Skeletal muscle tissue (tissue), 4 donors: Measurements from ENCODE around the gene NPFFR1. TPM values are rescaled to one million over a fixed set of nuclear protein-coding genes. Genes with fewer than 3 reads are reported as not detected.
"Not testable (repeated sequence)": the region's sequence is repeated elsewhere in the genome, so short reads cannot be mapped to it uniquely, and the experiment has no call there.

Source experiments
- H3K27ac ChIP-seq: one replicate; pipeline ENCODE4 v1.7.0; 2013; ENCODE audit warnings: mild to moderate bottlenecking, low read depth, low read length, inconsistent platforms
- H3K27me3 ChIP-seq, 3 donors: one replicate each; pipeline ENCODE4 v1.7.0; 2013; ENCODE audit warnings: low read length in 3 of 3; ENCODE audit not compliant: control insufficient read depth in 3 of 3, insufficient read depth in 3 of 3
- H3K36me3 ChIP-seq, 3 donors: one replicate each; pipeline ENCODE4 v1.7.0; 2013; ENCODE audit warnings: low read length in 3 of 3; ENCODE audit not compliant: control insufficient read depth in 3 of 3, insufficient read depth in 3 of 3
- H3K4me1 ChIP-seq, 3 donors: one replicate each; pipeline ENCODE4 v1.7.0; 2013; ENCODE audit warnings: low read length in 3 of 3, mild to moderate bottlenecking in 3 of 3; ENCODE audit not compliant: control insufficient read depth in 3 of 3, insufficient read depth in 3 of 3
- H3K4me3 ChIP-seq, 3 donors: one replicate each; pipeline ENCODE4 v1.7.0; 2013; ENCODE audit warnings: low read length in 3 of 3
- H3K9ac ChIP-seq, 3 donors: one replicate each; pipeline ENCODE4 v1.7.0; 2013; ENCODE audit warnings: low read length in 3 of 3, mild to moderate bottlenecking in 3 of 3, moderate library complexity in 2 of 3, low read depth in 1 of 3
- H3K9me3 ChIP-seq, 3 donors: one replicate each; pipeline ENCODE4 v1.7.0; 2013; ENCODE audit warnings: low read length in 3 of 3; ENCODE audit not compliant: control insufficient read depth in 3 of 3
- total RNA-seq: library from RNA; depleted of rRNA; stranded (reverse); fragments of >200 nt; gene quantifications from one replicate; pipeline ENCODE4 v1.2.3, GENCODE V29; 2014
- donor health status: Osteomylitis.

The NPFFR1 gene
- total RNA-seq, 1 donor from 2014 or later: under 0.01 TPM

- Histone ChIP-seq H3K4me1 (peaks cover 5 to 7% (median 6%) of the 10 kb centered on the region in 3 donors), H3K27me3 (peaks cover 31 to 37% (median 31%) of the 10 kb centered on the region in 3 donors), H3K27ac (no peak overlapping the region), H3K9ac (no peak overlapping the region), H3K4me3 (no peak overlapping the region), H3K9me3 (no peaks in the 10 kb centered on the region), H3K36me3 (no peaks in the 10 kb centered on the region)
These were observed 29.7 kb downstream of the NPFFR1 start for GRCh38 chr10:70253878-70254765.

GRCh38 chr10:70250961-70251680 is 32.7 kb downstream of the NPFFR1 start:
- H3K9me3 ChIP-seq: no peaks in the 10 kb centered on the region
- peaks cover 5 to 7% (median 6%) of the 10 kb centered on the region in 3 donors for H3K4me1 ChIP-seq
- H3K27me3 ChIP-seq: peaks cover 29 to 34% (median 29%) of the 10 kb centered on the region in 3 donors

GRCh38 chr10:70247360-70247759 is 36.4 kb downstream of the NPFFR1 start:
- peaks cover 0 to 4% (median 0%) of the 10 kb centered on the region in 3 donors for H3K27me3 ChIP-seq
- H3K4me3 ChIP-seq: no peak overlapping the region
- H3K27ac ChIP-seq: no peak overlapping the region
- H3K36me3 ChIP-seq: no peaks in the 10 kb centered on the region
- no peaks in the 10 kb centered on the region for H3K4me1 ChIP-seq
- H3K9ac ChIP-seq: no peak overlapping the region
- H3K9me3 ChIP-seq: no peaks in the 10 kb centered on the region

More at GRCh38 chr10:70250961-70251680, 32.7 kb downstream of the NPFFR1 start:
- no peak overlapping the region for H3K4me3 ChIP-seq
- H3K36me3 ChIP-seq: no peaks in the 10 kb centered on the region
- no peak overlapping the region for H3K9ac ChIP-seq
- no peak overlapping the region for H3K27ac ChIP-seq

GRCh38 chr10:70241081-70241480 is 42.7 kb downstream of the NPFFR1 start:
- no peak overlapping the region for H3K4me3 ChIP-seq
- H3K4me1 ChIP-seq: no peaks in the 10 kb centered on the region
- no peaks in the 10 kb centered on the region for H3K9me3 ChIP-seq
- H3K27ac ChIP-seq: no peak overlapping the region
- H3K36me3 ChIP-seq: no peaks in the 10 kb centered on the region
- H3K27me3 ChIP-seq: no peaks in the 10 kb centered on the region
- no peak overlapping the region for H3K9ac ChIP-seq

GRCh38 chr10:70239986-70240385 is 43.8 kb downstream of the NPFFR1 start:
- not testable (repeated sequence) for H3K9me3 ChIP-seq, H3K36me3 ChIP-seq, H3K27me3 ChIP-seq, H3K4me3 ChIP-seq, H3K9ac ChIP-seq, H3K4me1 ChIP-seq, H3K27ac ChIP-seq

- H3K36me3 ChIP-seq, H3K27ac ChIP-seq, H3K27me3 ChIP-seq, H3K4me1 ChIP-seq, H3K4me3 ChIP-seq, H3K9me3 ChIP-seq, H3K9ac ChIP-seq: not testable (repeated sequence)
These were observed 44.5 kb downstream of the NPFFR1 start for GRCh38 chr10:70239077-70239976.

- not testable (repeated sequence) for H3K9ac ChIP-seq, H3K27me3 ChIP-seq, H3K36me3 ChIP-seq, H3K4me1 ChIP-seq, H3K4me3 ChIP-seq, H3K27ac ChIP-seq, H3K9me3 ChIP-seq
These were observed 45.8 kb downstream of the NPFFR1 start for GRCh38 chr10:70237958-70238536.

- H3K9me3 ChIP-seq: no peaks in the 10 kb centered on the region
- H3K4me1 ChIP-seq: peaks cover 6 to 16% (median 13%) of the 10 kb centered on the region in 3 donors
- peak overlapping the region; percentile 4 for H3K27ac ChIP-seq
- H3K9ac ChIP-seq: no peak overlapping the region
- H3K27me3 ChIP-seq: no peaks in the 10 kb centered on the region
- no peak overlapping the region for H3K4me3 ChIP-seq
- peaks cover 0 to 3% (median 2%) of the 10 kb centered on the region in 3 donors for H3K36me3 ChIP-seq
These were observed 48.9 kb downstream of the NPFFR1 start for GRCh38 chr10:70234668-70235447.

- no peaks in the 10 kb centered on the region for H3K9me3 ChIP-seq
- H3K27me3 ChIP-seq: no peaks in the 10 kb centered on the region
- peaks cover 6 to 16% (median 13%) of the 10 kb centered on the region in 3 donors for H3K4me1 ChIP-seq
- H3K9ac ChIP-seq: peak overlapping the region; percentile 87 to 91 (median 91)
- peaks cover 0 to 3% (median 2%) of the 10 kb centered on the region in 3 donors for H3K36me3 ChIP-seq
- H3K27ac ChIP-seq: peak overlapping the region; percentile 81
- H3K4me3 ChIP-seq: peak overlapping the region; percentile 79 to 87 (median 86)
These were observed 49.9 kb downstream of the NPFFR1 start for GRCh38 chr10:70233939-70234300.
